Neutrophil (primary cell): ENCODE results near the gene OXER1.

Source experiments
- H3K27ac ChIP-seq: fragments of 200-600 bp; sonication (generic); 2 replicates; pipeline ENCODE4 v1.5.1; 2016; ENCODE audit warnings: mild to moderate bottlenecking, moderate library complexity
- H3K27me3 ChIP-seq: fragments of 200-600 bp; sonication (generic); 2 replicates; pipeline ENCODE4 v1.6.0; 2016; ENCODE audit warnings: mild to moderate bottlenecking
- H3K36me3 ChIP-seq: fragments of 200-600 bp; sonication (generic); 2 replicates; pipeline ENCODE4 v1.5.1; 2017
- H3K4me1 ChIP-seq, 2 experiments: fragments of 200-600 bp in 1 of 2; sonication (generic) in 1 of 2; 1 replicate in 1 of 2; 2 replicates in 1 of 2; pipeline versions ENCODE4 v1.5.1 to v1.6.1; 2013 to 2016; ENCODE audit warnings: low read depth in 1 of 2, low read length in 1 of 2, mild to moderate bottlenecking in 1 of 2, moderate library complexity in 1 of 2; ENCODE audit not compliant: control insufficient read depth in 1 of 2, insufficient read depth in 1 of 2
- H3K4me3 ChIP-seq, 2 experiments: fragments of 200-600 bp in 1 of 2; sonication (generic) in 1 of 2; 1 replicate in 1 of 2; 2 replicates in 1 of 2; pipeline ENCODE4 v1.5.1; 2013 to 2016; ENCODE audit warnings: low read depth in 1 of 2, low read length in 1 of 2, mild to moderate bottlenecking in 1 of 2, moderate library complexity in 1 of 2
- H3K9me3 ChIP-seq: fragments of 200-600 bp; sonication (generic); 2 replicates; pipeline ENCODE4 v1.5.1; 2016
- CTCF ChIP-seq: fragments of 200-600 bp; sonication (generic); IDR thresholded peaks from 2 replicates; pipeline ENCODE4 v1.5.1; 2016; ENCODE audit warnings: antibody characterized with exemption

OXER1 gene

GRCh38 chr2:42804338-42804737 is 40.4 kb upstream of the OXER1 start:
- Histone ChIP-seq H3K36me3 (no peaks in the 10 kb centered on the region), H3K27me3 (no peaks in the 10 kb centered on the region), H3K9me3 (no peaks in the 10 kb centered on the region), H3K4me1 (peaks cover 22% of the 10 kb centered on the region in 2 experiments), H3K27ac (peak overlapping the region; percentile 74), H3K4me3 (peak overlapping the region in 1 of 2 experiments; percentile 6)
- TF ChIP-seq CTCF: no peak

- no peak for TF ChIP-seq CTCF
- Histone ChIP-seq H3K4me1 (peaks cover 17% of the 10 kb centered on the region in 2 experiments), H3K9me3 (no peaks in the 10 kb centered on the region), H3K27ac (no peak overlapping the region), H3K36me3 (peaks cover 6% of the 10 kb centered on the region), H3K4me3 (no peak overlapping the region), H3K27me3 (no peaks in the 10 kb centered on the region)
Measured at GRCh38 chr2:42802150-42802549, 38.2 kb upstream of the OXER1 start.

GRCh38 chr2:42801381-42801780 is 37.4 kb upstream of the OXER1 start:
- Histone ChIP-seq H3K9me3 (no peaks in the 10 kb centered on the region), H3K27me3 (no peaks in the 10 kb centered on the region), H3K27ac (no peak overlapping the region), H3K36me3 (peaks cover 6% of the 10 kb centered on the region), H3K4me3 (no peak overlapping the region), H3K4me1 (peaks cover 17% of the 10 kb centered on the region in 2 experiments)
- TF ChIP-seq CTCF: no peak

- no peak for TF ChIP-seq CTCF
Measured at GRCh38 chr2:42800981-42801380, 37.0 kb upstream of the OXER1 start.

GRCh38 chr2:42800461-42800962 is 36.6 kb upstream of the OXER1 start:
- TF ChIP-seq CTCF: no peak
- H3K4me1 ChIP-seq: peaks cover 17% of the 10 kb centered on the region in 2 experiments
- H3K4me3 ChIP-seq: no peak overlapping the region
- H3K36me3 ChIP-seq: peaks cover 14% of the 10 kb centered on the region
- no peaks in the 10 kb centered on the region for H3K9me3 ChIP-seq
- H3K27me3 ChIP-seq: no peaks in the 10 kb centered on the region
- H3K27ac ChIP-seq: no peak overlapping the region

More at GRCh38 chr2:42800981-42801380, 37.0 kb upstream of the OXER1 start:
- H3K27me3 ChIP-seq: no peaks in the 10 kb centered on the region
- H3K9me3 ChIP-seq: no peaks in the 10 kb centered on the region
- H3K27ac ChIP-seq: no peak overlapping the region
- peaks cover 10% of the 10 kb centered on the region for H3K36me3 ChIP-seq
- H3K4me1 ChIP-seq: peaks cover 17% of the 10 kb centered on the region in 2 experiments
- no peak overlapping the region for H3K4me3 ChIP-seq

- Histone ChIP-seq H3K4me3 (no peak overlapping the region), H3K4me1 (peaks cover 11 to 12% of the 10 kb centered on the region in 2 experiments), H3K9me3 (no peaks in the 10 kb centered on the region), H3K36me3 (peaks cover 14% of the 10 kb centered on the region), H3K27ac (no peak overlapping the region), H3K27me3 (no peaks in the 10 kb centered on the region)
- TF ChIP-seq CTCF: no peak
Measured at GRCh38 chr2:42799881-42800280, 35.9 kb upstream of the OXER1 start.
